HCT116 (cell line): Measurements from ENCODE around the gene SLC16A13.
A peak's percentile ranks its signal among the peaks of the same experiment; 100 is the strongest.

Experiments
- EZH2 ChIP-seq: fragments of 200-600 bp; sonication (generic); IDR thresholded peaks from 2 replicates; pipeline ENCODE4 v1.6.1; 2017; ENCODE audit warnings: antibody characterized with exemption, mixed run types
- EZH2phosphoT487 ChIP-seq: fragments of 200-600 bp; IDR thresholded peaks from 2 replicates; pipeline ENCODE4 v1.6.1; 2018; ENCODE audit warnings: antibody characterized with exemption, borderline replicate concordance
- JUND ChIP-seq: IDR thresholded peaks from 2 replicates; pipeline ENCODE4 v1.6.1; 2012
- POLR2A ChIP-seq: IDR thresholded peaks from 2 replicates; pipeline ENCODE4 v1.7.0; 2011; ENCODE audit warnings: borderline replicate concordance; ENCODE audit not compliant: insufficient read depth, insufficient read length; ENCODE audit errors: extremely low read depth
- RAD21 ChIP-seq: IDR thresholded peaks from 2 replicates; pipeline ENCODE4 v1.6.1; 2012; ENCODE audit warnings: low read depth, mild to moderate bottlenecking
- SRF ChIP-seq: IDR thresholded peaks from 2 replicates; pipeline ENCODE4 v1.6.1; 2012; ENCODE audit warnings: low read depth
- TF ChIP-seq, protein P1 (sequence below), 3 experiments: fragments of 200-600 bp in 1 of 3; sonication (generic) in 1 of 3; IDR thresholded peaks in 2 of 3; conservative IDR thresholded peaks in 1 of 3; 2 replicates each; pipeline ENCODE4 v1.5.1; 2012 to 2017; ENCODE audit warnings: low read depth in 2 of 3, low read length in 2 of 3, antibody characterized with exemption in 1 of 3, borderline replicate concordance in 1 of 3, control low read depth in 1 of 3, mild to moderate bottlenecking in 1 of 3, mixed read lengths in 1 of 3, mixed run types in 1 of 3, moderate library complexity in 1 of 3; ENCODE audit not compliant: insufficient read depth in 1 of 3
- TF ChIP-seq, protein P2 (sequence below): IDR thresholded peaks from 2 replicates; pipeline ENCODE4 v1.6.1; 2012

DNA sequence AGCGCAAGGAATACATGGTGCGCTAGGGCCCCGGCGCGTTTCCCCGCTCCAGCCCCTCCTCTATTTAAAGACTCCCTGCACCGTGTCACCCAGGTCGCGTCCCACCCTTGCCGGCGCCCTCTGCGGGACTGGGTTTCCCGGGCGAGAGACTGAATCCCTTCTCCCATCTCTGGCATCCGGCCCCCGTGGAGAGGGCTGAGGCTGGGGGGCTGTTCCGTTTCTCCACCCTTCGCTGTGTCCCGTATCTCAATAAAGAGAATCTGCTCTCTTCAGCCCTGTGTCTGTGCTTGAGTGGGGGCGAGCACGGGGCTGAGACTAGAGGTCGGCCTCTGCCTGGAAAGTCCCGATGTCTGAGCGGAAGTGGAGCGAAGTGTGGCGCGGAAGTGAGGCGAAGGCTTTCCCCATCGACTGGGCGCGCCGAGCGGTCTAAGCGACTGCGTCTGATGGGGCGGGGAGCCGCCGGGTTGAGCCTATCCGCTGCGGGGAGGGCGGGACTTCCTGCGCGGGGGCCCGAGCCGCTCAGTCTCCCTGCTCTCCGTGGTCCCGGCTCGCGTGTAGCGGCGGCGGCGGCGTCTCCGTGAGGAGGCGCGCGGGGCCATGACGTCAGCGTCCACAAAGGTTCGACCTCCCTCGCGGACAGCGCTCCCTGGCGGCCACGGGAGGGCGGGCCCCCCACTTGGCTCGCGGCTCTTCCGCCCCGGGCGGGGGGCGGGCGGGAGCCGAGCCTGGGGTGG, 21.4 kb upstream of the SLC16A13 start:
- TF ChIP-seq, protein P1, sequence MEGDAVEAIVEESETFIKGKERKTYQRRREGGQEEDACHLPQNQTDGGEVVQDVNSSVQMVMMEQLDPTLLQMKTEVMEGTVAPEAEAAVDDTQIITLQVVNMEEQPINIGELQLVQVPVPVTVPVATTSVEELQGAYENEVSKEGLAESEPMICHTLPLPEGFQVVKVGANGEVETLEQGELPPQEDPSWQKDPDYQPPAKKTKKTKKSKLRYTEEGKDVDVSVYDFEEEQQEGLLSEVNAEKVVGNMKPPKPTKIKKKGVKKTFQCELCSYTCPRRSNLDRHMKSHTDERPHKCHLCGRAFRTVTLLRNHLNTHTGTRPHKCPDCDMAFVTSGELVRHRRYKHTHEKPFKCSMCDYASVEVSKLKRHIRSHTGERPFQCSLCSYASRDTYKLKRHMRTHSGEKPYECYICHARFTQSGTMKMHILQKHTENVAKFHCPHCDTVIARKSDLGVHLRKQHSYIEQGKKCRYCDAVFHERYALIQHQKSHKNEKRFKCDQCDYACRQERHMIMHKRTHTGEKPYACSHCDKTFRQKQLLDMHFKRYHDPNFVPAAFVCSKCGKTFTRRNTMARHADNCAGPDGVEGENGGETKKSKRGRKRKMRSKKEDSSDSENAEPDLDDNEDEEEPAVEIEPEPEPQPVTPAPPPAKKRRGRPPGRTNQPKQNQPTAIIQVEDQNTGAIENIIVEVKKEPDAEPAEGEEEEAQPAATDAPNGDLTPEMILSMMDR (IDR thresholded peaks at IDR 0.05 in 2 of 3, conservative IDR thresholded peaks at IDR 0.05 in 1 of 3; ENCODE audit: borderline replicate concordance in 1 of 3, insufficient read depth in 1 of 3, low read depth in 2 of 3, low read length in 2 of 3), result peak in 2 of 3 experiments; percentile 52 to 56; a peak in 4 of 6 replicates
- no peak for TF ChIP-seq RAD21
- TF ChIP-seq POLR2A, result peak; percentile 51
- no peak for TF ChIP-seq EZH2
- TF ChIP-seq SRF, result no peak
- no peak for TF ChIP-seq JUND
- no peak for TF ChIP-seq EZH2phosphoT487
- TF ChIP-seq, protein P2, sequence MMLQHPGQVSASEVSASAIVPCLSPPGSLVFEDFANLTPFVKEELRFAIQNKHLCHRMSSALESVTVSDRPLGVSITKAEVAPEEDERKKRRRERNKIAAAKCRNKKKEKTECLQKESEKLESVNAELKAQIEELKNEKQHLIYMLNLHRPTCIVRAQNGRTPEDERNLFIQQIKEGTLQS, result no peak
